Adipocyte (in vitro differentiated cells): Measurements from ENCODE around the gene TRAPPC3.

Experiments
- DNase-seq: peaks from one replicate; pipeline ENCODE4 v3.0.0-alpha.2; 2015; ENCODE audit warnings: low read depth
- H3K27me3 ChIP-seq: replicated peaks from 2 replicates; pipeline ENCODE4 v1.7.0; 2013; ENCODE audit warnings: mild to moderate bottlenecking, low read length, moderate library complexity; ENCODE audit not compliant: control insufficient read depth, insufficient read depth
- H3K36me3 ChIP-seq: 2 replicates; pipeline ENCODE4 v1.7.0; 2013; ENCODE audit warnings: low read length, mild to moderate bottlenecking, moderate library complexity; ENCODE audit not compliant: control insufficient read depth, insufficient read depth, severe bottlenecking
- H3K4me1 ChIP-seq: 2 replicates; pipeline ENCODE4 v1.7.0; 2013; ENCODE audit warnings: mild to moderate bottlenecking, low read length, moderate library complexity; ENCODE audit not compliant: control insufficient read depth, insufficient read depth
- H3K4me3 ChIP-seq: 2 replicates; pipeline ENCODE4 v1.7.0; 2013; ENCODE audit warnings: mild to moderate bottlenecking, low read length, moderate library complexity
- H3K9ac ChIP-seq: 2 replicates; pipeline ENCODE4 v1.7.0; 2013; ENCODE audit warnings: mild to moderate bottlenecking, low read length, moderate library complexity
- H3K9me3 ChIP-seq: 2 replicates; pipeline ENCODE4 v1.7.0; 2013; ENCODE audit warnings: mild to moderate bottlenecking, low read length, moderate library complexity; ENCODE audit not compliant: control insufficient read depth

Gene TRAPPC3

GRCh38 chr1:36106269-36106668, 43.0 kb downstream of the TRAPPC3 start:
- DNase-seq: no peak
- no peaks in the 10 kb centered on the region for H3K9me3 ChIP-seq
- H3K4me3 ChIP-seq: no peak overlapping the region
- no peak overlapping the region for H3K9ac ChIP-seq
- H3K27me3 ChIP-seq: no peaks in the 10 kb centered on the region
- H3K36me3 ChIP-seq: no peaks in the 10 kb centered on the region
- H3K4me1 ChIP-seq: no peaks in the 10 kb centered on the region

DNA sequence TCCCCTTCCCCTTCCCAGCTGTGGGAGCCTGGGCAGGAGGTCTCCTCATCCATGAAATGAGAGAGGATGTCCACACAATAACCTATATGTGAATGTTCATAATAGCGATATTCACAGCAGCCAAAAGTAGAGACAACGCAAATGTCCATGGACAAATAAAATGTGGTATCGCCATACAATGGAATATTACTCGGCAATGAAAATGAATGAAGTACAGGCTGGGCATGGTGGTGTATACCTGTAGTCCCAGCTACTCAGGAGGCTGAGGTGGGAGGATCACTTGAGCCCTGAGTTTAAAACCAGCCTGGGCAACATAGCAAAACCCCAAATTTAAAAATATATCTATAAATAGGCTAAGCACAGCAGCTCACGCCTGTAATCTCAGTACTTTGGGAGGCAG, 47.7 kb downstream of the TRAPPC3 start:
- no peak for DNase-seq
- Histone ChIP-seq H3K9ac (no peak overlapping the region), H3K4me1 (peaks cover 11% of the 10 kb centered on the region), H3K9me3 (no peaks in the 10 kb centered on the region), H3K36me3 (no peaks in the 10 kb centered on the region), H3K4me3 (no peak overlapping the region), H3K27me3 (no peaks in the 10 kb centered on the region)

DNA sequence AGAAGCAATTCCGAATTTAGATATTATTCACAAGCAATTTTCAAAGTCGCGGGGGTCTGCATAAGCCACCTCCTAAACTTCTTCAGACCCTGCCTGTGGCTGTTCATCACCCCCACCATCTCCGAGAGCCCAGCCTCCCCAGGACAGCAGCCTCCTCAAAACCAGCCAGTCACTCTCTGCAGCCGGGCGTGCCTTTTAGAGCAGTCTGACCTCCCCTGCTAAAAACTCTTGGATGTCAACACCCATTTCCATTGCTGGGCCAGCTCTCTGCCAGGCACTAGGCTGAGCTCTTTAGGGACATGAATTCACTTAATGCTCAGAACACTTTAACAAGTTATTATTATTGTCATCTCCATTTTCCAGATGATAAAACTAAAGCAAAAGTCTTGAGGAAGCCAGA, 48.9 kb downstream of the TRAPPC3 start:
- H3K4me3 ChIP-seq: no peak overlapping the region
- peak overlapping the region; percentile 7 for H3K9ac ChIP-seq
- H3K9me3 ChIP-seq: no peaks in the 10 kb centered on the region
- peaks cover 11% of the 10 kb centered on the region for H3K4me1 ChIP-seq
- no peak for DNase-seq
- no peaks in the 10 kb centered on the region for H3K27me3 ChIP-seq
- peaks cover 11% of the 10 kb centered on the region for H3K36me3 ChIP-seq

DNA sequence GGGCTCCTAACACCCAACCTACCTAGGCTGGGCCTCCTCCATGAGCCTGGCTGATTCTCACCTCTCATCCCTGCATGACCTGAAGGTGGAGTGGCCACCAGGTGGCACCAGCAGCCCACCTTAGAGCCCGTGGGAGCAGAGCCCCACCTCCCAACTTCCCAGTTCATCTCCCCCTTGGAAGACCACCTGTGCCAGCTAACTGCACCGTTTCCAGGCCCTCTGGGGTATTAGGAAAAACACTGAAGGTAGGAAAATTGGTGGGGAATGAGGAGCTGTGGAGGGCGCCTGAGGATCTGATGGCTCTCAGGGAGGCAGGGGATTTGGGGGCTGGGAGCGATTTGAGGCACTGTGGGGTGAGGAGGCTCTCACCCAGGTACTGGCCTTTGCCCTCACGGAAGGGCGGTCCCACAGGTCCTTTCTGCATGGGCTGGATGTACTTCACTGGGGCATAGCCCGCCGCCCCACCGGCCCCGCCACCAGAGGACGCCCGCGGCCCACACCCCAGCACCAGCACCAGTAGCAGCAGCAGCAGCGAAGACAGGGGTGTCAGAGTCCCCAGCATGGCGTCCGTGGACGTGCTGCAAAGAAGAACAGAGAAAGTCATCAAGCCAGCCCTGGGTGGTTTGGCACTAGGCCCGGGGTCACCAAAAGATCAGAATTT, 49.5 kb downstream of the TRAPPC3 start:
- Histone ChIP-seq H3K9me3 (no peaks in the 10 kb centered on the region), H3K4me1 (peaks cover 16% of the 10 kb centered on the region), H3K27me3 (no peaks in the 10 kb centered on the region), H3K9ac (peak overlapping the region; percentile 12), H3K4me3 (no peak overlapping the region), H3K36me3 (peaks cover 16% of the 10 kb centered on the region)
- DNase-seq: peak; percentile 83

DNA sequence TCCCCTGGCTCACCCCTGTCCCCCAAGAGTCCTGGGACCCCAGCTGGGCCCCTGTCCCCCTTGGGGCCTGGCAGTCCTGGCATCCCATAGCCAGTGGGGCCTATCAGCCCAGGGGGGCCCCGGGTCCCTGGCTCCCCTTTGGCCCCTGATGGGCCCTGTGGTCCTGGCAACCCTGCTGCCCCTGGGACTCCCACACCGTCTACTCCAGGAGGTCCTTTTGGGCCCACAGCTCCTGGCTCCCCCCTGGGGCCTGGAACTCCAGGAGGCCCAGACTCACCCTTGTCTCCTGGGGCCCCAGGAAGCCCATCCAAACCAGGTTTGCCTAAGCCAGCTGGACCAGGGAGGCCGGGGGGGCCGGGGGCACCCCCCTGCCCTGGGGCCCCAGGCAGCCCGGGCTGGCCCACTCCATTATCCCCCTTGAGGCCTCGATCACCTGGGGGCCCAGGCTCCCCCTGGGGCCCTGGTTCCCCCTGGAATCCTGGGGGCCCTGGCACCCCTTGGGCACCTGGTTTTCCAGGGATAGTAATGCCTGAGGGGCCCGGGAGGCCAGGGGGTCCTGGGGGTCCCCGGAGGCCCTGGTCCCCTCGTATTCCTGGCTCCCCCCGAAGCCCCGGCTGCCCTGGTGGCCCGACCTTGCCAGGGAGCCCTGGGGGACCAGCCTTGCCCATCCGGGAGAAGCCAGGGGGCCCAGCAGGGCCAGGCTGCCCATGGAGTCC, 50.5 kb downstream of the TRAPPC3 start:
- Histone ChIP-seq H3K27me3 (no peaks in the 10 kb centered on the region), H3K9ac (no peak overlapping the region), H3K4me3 (no peak overlapping the region), H3K9me3 (no peaks in the 10 kb centered on the region), H3K36me3 (peaks cover 23% of the 10 kb centered on the region), H3K4me1 (peaks cover 25% of the 10 kb centered on the region)
- no peak for DNase-seq

DNA sequence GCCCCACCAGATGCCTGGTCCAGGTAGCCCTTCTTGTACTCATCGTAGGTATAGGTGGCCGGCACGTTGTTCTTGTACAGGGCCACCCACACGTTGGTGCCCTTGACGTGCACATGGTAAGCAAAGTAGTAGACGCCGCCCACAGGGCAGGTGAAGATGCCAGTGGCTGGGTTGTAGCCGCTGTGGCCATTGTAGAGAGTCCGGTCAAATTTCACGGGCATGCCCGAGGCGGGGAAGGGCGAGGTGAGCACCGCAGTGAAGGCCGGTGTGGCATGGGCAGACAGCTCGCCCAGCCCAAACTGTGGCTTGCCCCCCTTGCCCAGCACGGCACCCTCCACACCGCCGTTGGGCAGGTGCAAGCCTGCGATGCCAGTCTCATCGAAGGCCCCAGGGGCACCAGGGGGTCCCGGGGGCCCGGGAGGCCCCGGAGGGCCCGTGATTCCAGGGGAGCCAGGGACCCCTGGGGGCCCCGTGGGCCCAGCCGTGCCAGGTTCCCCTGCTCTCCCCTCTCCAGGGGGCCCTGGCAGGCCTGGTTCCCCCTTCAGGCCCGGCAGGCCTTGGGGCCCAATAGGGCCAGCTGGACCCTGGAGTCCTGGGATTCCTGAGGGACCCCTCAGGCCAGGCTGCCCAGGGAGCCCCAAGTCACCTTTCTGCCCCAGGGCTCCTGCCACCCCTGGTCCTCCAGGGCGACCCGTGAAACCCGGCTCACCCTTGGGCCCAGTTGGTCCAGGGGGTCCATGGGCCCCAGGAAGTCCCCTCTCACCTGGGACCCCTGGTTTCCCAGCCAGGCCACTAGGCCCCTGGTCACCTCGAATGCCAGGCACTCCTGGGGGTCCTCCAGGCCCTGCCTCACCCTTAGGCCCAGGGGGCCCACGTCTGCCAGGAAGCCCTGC, 51.3 kb downstream of the TRAPPC3 start:
- Histone ChIP-seq H3K36me3 (peaks cover 32% of the 10 kb centered on the region), H3K9me3 (no peaks in the 10 kb centered on the region), H3K27me3 (no peaks in the 10 kb centered on the region), H3K4me1 (peaks cover 25% of the 10 kb centered on the region), H3K4me3 (no peak overlapping the region), H3K9ac (no peak overlapping the region)
- no peak for DNase-seq

DNA sequence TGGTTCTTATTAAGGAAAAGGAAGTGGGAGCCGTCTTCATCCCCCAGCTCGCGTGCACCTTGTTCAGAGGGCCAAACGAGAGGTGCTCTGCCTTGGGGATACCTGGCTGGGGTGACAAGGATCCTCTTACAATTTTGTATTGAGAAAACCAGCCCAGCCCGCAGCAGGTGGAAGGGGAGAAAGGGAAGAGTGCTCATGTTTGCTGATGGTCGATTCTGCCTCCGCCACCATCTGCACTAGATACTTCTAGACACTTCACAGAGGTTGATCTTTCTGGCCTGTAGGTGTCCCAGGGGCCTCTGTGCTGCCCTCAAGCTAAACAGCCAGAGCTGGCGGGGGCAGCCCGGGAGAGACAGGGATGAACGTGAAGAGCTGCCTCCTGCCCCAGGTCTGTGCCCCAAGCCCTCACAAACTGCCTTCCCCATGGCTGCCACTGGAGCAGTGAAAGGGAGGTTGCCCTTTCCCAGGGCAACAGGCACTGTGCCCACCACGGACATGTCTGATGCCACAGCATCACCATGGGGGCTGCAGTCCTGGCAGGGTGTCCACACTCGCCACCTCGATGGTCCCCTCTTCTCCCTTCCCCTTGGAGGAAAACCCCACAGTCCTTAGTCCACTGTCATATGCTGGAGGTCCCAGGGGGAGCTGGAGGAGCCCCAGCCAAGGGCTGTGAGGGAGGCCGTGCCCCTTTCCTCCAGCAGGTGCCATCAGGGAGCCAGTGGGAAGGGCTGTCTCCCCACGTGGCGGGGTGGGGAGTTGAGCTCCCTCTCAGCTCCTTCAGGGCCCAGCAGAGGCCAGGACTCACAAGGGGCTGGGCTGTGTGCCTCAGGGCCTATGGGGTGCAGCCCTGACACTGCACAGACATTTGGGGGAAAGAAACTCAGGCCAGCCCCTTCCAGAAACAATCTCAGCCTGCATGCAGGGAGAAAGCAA, 52.5 kb downstream of the TRAPPC3 start:
- peaks cover 25% of the 10 kb centered on the region for H3K4me1 ChIP-seq
- no peaks in the 10 kb centered on the region for H3K27me3 ChIP-seq
- no peak overlapping the region for H3K4me3 ChIP-seq
- H3K36me3 ChIP-seq: peaks cover 43% of the 10 kb centered on the region
- DNase-seq: no peak
- no peak overlapping the region for H3K9ac ChIP-seq
- no peaks in the 10 kb centered on the region for H3K9me3 ChIP-seq

- H3K27me3 ChIP-seq: no peaks in the 10 kb centered on the region
- H3K4me3 ChIP-seq: no peak overlapping the region
- peaks cover 51% of the 10 kb centered on the region for H3K36me3 ChIP-seq
- H3K4me1 ChIP-seq: peaks cover 25% of the 10 kb centered on the region
- H3K9me3 ChIP-seq: no peaks in the 10 kb centered on the region
- H3K9ac ChIP-seq: no peak overlapping the region
- DNase-seq: no peak
These were observed 53.4 kb downstream of the TRAPPC3 start for GRCh38 chr1:36095760-36096405.

DNA sequence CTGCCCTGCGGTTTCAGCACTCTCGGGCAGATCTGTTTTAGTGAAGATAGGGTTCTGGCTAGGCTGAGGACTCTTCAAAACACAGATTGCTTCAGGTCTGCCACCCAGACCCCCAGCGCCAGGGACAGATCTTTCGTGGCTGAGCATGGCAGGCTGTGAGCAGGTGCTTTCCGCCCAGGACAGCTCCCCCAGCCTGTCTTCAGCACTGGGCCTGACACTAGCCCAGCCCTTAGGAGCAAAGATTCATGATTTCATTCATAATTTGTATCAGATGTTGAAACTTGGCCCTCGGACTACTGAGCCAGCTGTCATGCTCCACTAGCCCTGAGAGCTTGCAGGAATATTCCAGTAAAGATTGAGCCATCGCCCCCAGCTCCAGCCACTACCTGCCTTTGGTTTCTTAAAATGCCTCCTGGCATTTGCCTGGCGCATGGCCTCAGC, 54.6 kb downstream of the TRAPPC3 start:
- no peak overlapping the region for H3K4me3 ChIP-seq
- peak; percentile 65 for DNase-seq

DNA sequence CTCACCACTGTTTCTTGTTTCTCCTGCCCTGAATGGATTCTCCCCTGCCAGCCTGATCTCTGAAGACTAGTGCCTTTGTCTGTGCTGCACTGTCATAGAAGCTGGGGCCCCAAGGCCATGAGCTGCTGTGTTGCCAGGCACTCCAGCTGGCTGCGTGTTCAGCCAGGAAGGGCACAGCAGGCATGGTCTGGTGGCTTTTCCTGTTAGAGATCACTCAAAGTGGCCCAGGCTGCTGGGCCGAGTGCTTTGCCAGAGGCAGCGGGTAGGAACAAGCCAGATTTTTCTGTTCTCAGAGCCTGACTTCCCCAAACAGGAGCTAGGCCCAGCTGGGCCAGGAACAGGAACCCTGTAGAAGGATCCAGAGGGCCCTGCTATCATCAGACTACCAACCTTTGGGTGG, 55.4 kb downstream of the TRAPPC3 start:
- peaks cover 51% of the 10 kb centered on the region for H3K36me3 ChIP-seq
- no peak for DNase-seq
- no peak overlapping the region for H3K4me3 ChIP-seq
- no peaks in the 10 kb centered on the region for H3K27me3 ChIP-seq
- peaks cover 23% of the 10 kb centered on the region for H3K4me1 ChIP-seq
- no peak overlapping the region for H3K9ac ChIP-seq
- H3K9me3 ChIP-seq: no peaks in the 10 kb centered on the region

More for the DNA sequence above, 54.6 kb downstream of the TRAPPC3 start:
- Histone ChIP-seq H3K9ac (peak overlapping the region; percentile 21), H3K9me3 (no peaks in the 10 kb centered on the region), H3K36me3 (peaks cover 51% of the 10 kb centered on the region), H3K4me1 (peaks cover 22% of the 10 kb centered on the region), H3K27me3 (no peaks in the 10 kb centered on the region)
